AML-193 (cell line): Measurements from ENCODE around the gene ATP1B2.
"Not testable (repeated sequence)": the region's sequence is repeated elsewhere in the genome, so short reads cannot be mapped to it uniquely, and the experiment has no call there.

Source experiments
- DNase-seq, 2 experiments: peaks; one replicate each; lab custom pipeline; 2025; lab: John Stamatoyannopoulos, UW

Gene ATP1B2, protein sequence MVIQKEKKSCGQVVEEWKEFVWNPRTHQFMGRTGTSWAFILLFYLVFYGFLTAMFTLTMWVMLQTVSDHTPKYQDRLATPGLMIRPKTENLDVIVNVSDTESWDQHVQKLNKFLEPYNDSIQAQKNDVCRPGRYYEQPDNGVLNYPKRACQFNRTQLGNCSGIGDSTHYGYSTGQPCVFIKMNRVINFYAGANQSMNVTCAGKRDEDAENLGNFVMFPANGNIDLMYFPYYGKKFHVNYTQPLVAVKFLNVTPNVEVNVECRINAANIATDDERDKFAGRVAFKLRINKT

DNA sequence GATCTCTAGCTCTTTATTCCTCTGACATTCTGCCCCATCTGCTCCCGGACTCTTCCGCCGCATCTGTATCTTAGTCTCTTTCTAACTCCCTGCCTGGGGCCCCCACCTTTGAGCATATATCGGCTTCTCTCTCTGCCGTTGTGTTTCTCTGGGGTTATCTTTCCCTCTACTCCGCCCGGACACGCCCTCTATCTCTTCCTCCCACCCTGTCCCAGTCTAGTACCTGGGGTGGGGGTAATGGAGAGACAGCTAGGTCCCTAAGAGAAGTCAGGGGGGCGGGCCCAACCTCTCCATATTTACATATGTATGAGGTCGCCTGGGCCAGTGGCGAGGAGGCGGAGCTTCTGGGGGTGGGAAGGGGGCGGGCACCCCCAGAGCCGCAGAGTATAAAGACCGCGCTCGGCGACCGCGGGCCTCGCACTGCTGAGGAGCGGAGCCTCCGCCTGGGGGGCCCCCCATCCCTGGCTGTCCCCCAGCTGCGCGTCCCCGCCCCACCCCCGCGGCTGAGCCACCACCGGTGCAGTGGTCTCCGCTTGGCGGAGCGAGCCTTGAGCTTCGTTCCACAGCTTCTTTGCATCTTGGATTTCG lies at the start of gene ATP1B2:
TSS of gene ATP1B2 (plus strand) at position 418 of the 588 bp plus-strand sequence. CDS start 593 bp downstream, outside the sequence.
- DNase-seq = no peak

DNA sequence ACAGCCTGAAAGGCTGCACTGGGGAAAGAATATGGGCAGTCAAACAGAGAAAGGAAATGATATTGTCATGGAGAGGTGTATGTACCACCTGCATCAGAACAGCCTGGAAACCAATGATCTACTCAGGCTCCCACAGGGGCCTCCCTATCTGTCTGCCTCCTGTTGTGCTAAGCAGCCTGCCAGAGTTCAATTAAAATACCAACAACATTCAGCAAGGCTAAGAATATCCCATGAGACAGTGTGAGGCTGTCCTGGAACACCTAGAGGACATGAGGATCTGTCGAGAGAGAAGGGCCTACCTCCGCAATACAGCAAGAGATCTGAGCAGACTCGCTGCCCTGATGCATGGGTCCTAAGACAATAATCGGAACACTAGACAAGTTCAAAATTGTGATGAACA lies 44.4 kb upstream of the ATP1B2 start:
- DNase-seq = no peak

DNA sequence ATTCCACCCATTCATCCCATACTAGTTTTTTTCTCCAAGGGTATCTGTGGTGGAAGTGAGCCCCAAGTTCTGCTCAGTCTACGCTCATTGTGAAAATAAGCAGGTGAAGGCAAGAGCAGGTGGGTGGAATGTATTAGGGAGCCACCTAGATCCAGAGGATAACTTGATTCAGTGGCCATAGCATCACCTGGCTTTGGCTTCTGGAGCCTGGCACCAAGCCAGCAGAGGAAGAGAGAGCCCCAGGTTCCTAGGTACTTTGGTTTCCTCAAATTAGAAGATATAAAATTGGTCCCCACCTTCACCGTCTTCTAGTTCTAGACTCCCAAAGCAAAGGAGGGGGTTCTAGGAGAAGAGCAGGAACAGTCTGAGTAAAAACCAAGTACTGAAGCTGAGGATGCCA lies 40.1 kb upstream of the ATP1B2 start:
- DNase-seq = no peak

GRCh38 chr17:7611635-7612293 lies 39.0 kb upstream of the ATP1B2 start:
- no peak for DNase-seq

DNA sequence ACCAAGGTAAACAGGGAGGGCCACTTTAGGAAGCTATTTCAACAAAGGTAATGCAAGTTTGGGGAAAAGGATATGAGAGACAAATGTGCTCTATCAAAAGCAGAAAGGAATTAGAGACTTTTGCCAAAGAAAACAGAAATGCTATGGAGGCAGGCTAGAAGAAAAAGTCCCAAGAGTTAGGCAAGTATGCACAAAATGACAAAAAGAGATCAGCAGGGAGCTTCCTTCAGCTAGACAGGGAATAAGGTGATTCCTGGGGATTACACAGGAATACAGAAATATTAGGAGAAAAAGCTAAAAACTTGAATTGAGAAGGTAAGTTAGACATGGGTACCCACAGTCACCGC lies 38.5 kb upstream of the ATP1B2 start:
- DNase-seq = no peak

- no peak for DNase-seq
Observed at GRCh38 chr17:7613769-7614424, 36.8 kb upstream of the ATP1B2 start.

DNA sequence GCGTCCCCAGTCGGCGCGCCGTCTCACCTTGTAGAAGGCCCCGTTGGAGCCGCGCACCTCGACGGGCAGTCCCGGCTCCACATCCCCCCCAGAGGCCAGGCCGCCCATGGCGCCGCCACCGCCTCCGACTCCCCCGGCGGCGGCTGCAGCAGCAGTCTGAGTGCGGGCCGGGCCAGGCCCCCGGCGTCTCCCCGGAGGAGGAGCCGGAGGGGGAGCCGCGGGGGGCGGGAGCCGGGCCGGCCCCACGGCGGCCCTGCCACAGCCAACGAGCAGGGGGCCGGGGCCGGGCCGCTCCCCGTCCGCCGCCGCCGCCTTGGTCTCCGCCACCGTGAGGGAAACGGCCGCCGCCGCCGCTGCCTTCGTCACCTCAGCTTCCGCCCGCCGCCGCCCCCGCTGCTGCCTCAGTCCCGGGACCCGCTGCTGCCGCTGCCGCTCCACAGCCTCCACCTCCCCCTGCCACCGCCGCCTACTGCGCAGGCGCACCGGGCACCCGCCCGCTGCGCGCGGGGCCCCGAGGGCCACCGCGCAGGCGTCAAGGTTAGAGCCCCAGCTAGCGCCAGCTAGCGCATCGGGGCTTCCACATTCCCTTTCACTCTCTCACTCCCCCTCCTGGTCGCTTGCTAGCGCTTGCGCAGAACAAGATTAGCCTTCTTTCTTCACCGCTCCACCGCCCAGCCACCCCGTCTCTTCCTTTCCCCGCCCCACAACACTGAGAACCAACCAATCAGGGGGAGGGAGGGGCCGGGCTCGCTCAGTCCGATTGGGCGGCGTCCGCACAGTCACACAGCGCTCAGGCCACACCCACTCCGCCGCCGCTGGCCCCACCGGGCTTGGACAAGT lies 36.1 kb upstream of the ATP1B2 start, which contains the start of gene FXR2:
TSS of gene FXR2 (minus strand) at position 473 of the 840 bp plus-strand sequence. CDS start at position 108, 365 bp downstream.
- DNase-seq = peak; percentile 92

GRCh38 chr17:7615265-7615747 lies 35.4 kb upstream of the ATP1B2 start:
- DNase-seq = no peak

DNA sequence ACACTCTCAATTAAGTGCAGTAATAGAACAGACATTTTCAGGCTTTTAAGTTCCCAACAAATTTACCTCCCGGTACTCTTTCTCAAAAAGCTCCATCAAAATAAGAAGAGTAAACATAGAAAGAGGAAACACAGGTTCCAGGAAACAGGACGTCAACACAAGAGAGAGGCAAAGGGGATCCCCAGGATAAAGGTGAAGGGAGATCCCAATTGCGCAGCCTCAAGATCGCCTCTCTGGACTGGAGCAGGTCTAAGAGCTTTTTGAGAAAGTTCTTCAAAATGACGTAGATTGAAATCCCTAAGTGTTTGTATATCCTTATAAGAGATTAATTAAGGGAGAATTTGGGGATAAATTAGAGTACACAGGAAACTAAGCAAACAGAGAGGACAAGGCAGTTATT lies 32.1 kb upstream of the ATP1B2 start:
- DNase-seq = no peak

GRCh38 chr17:7620835-7621234 lies 29.9 kb upstream of the ATP1B2 start:
- DNase-seq = no peak

DNA sequence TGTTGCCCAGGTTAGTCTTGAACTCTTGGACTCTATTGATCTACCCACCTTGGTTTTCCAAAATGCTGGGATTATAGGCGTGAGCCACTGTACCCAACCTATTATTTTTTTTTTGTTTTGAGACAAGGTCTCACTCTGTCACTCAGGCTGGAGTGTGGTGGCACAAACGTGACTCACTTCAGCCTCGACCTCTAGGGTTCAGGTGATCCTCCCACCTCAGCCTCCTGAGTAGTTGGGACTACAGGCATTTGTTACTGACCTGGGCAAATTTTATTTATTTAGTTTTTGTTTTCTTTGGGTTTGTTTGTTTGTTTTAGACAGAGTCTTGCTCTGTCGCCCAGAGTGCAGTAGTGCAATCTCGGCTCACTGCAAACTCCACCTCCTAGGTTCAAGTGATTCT lies 27.1 kb upstream of the ATP1B2 start:
- no peak for DNase-seq

DNA sequence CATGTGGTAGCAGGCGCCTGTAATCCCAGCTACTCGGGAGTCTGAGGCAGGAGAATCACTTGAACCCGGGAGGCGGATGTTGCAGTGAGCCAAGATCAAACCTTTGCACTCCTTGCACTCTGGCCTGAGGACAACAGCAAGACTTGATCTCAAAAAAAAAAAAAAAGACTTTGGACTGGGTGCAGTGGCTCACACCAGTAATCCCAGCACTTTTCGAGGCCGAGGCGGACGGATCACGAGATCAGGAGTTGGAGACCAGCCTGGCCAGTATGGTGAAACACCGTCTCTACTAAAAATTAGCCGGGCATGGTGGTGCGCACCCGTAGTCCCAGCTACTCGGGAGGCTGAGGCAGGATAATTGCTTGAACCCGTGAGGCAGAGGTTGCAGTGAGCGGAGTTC lies 25.0 kb upstream of the ATP1B2 start:
- not testable (repeated sequence) for DNase-seq

DNA sequence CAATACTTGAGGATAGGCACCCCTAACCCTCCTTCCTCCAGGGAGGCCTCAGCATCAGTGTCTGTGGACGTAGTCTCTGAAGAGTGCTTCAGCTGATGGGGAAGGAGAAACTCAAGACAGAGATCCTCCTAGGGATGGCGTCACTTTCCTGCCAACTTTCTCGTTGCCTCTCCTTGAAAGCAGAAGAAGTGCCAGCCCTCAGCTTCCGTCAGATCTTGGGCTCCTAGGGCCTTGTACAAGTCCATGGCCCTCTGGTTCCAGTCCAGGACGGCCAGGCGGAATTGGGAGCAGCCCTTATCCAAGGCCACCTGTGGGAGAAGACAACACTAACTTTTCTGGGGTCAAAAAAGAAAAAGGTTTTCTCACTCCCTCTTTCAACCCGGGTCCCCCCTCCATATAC lies 24.4 kb upstream of the ATP1B2 start:
- DNase-seq = no peak

DNA sequence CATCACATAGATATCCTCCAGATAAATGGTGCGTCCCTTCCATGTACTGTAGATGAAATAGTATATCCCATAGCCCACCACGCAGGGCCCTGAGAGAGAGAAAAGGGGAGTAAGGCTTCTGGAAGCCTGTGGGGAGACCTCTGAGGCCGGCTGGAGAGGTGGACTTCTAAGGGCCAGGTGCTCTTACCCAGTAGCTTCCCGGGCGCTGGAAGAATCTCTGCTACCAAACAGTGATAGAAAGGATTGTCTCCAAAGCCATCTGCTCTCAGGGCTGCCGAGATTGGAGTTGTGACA lies 23.8 kb upstream of the ATP1B2 start:
- no peak for DNase-seq

DNA sequence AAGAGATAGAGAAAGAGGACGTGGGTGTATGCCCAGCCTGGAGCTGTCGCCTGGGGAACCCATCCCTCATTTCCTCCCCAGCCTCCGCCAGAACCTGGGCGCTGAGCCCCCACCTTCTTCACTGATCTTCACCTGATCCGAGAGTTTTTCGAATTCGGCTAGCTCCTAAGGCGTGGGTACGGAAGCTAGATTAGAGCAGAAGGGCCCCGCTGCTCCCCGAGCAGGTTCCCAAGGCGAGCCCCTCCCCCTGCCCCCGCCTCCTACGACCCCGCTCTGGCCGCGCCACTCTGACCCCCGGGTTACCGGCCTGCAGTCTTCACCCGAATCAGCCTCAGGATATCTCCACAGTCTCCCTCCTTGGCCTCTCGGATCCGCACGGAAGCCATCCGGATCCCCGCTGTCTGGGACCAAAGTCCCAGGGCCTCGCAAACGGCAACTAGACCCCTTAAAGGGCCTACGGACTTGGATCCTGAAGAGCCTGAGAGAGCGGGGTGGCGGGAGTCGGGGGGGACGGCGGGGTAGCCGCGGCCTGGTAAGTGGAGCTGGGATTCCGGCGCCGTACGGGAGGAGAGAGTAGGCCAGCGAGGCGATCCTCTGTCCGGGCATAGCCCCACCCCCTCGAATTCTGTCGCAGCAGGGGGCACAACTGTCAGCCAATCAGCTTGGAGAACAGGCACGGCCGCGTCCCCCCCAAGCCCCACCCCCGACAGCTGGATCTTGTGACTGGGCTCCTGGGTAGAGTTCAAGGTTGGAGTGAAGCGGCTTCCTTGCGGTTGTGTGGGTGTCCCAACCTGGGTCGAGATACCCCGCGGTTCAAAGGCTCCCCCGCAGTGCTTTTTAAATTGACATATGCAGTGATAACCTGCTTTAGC lies 23.2 kb upstream of the ATP1B2 start, which contains the start of gene SAT2:
TSS of gene SAT2 (minus strand) at position 572 of the 872 bp plus-strand sequence. CDS start at position 386, 186 bp downstream.
- peak; percentile 62 to 64 for DNase-seq

DNA sequence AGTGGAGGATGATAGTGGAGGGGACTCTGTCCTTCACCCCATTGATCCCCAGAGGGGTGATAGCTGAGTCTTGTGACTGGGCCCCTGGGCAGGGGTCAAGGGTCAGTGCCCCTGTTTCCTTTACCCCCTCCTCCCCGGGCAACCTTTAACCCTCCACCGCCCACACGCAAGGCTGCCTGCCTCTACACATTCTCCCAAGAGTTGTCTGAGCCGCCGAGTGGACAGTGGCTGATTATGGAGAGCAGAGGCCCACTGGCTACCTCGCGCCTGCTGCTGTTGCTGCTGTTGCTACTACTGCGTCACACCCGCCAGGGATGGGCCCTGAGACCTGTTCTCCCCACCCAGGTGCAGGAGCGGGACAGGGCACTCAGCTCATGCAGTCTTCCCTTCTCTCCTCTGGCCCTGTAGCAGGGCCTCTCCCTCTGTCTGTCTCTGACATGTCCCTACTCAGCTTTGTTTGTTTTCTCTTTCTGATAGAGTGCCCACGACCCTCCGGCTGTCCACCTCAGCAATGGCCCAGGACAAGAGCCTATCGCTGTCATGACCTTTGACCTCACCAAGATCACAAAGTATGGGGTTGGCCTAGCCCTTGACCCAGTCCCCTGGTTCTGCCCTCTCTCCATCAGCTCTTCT lies 20.7 kb upstream of the ATP1B2 start, which contains the start of gene SHBG:
TSS of gene SHBG (plus strand) at position 197 of the 633 bp plus-strand sequence. CDS start at position 235, 38 bp downstream.
- DNase-seq = no peak

DNA sequence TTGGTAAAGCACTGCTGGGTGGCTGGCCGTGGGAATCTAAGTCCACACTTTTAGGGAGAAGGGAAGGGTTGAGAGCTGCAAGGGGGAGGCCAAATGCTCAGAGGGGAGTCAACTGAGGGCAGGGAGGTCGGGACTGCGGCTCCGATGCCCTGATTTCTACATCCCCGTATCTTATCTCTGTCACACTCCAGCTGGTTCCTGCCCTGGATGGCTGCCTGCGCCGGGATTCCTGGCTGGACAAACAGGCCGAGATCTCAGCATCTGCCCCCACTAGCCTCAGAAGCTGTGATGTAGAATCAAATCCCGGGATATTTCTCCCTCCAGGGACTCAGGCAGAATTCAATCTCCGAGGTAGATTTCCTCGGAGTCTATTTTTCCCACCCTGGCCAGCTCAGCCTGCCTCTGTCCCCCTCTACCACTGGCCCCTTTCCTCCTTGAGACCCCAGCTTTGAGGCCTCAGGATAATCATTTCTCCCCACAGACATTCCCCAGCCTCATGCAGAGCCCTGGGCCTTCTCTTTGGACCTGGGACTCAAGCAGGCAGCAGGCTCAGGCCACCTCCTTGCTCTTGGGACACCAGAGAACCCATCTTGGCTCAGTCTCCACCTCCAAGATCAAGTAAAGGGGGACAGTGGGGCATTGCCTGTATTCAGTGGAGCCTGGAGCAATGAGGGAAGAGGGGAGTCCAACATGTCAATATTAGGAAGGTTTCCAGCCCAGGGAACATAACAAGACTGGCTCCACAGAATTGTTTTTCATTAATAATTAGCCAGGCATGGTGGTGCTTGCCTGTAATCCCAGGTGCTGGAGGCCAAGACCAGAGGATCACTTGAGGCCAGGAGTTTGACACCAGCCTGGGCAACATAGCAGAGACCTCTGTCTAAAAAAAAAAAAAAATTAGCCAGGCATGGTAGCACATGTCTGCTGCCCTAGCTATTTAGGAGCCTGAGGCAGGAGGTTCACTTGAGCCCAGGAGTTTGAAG lies 19.0 kb upstream of the ATP1B2 start:
- no peak for DNase-seq

- DNase-seq = peak; percentile 43 to 47
Observed at GRCh38 chr17:7632492-7632894, 18.2 kb upstream of the ATP1B2 start.

DNA sequence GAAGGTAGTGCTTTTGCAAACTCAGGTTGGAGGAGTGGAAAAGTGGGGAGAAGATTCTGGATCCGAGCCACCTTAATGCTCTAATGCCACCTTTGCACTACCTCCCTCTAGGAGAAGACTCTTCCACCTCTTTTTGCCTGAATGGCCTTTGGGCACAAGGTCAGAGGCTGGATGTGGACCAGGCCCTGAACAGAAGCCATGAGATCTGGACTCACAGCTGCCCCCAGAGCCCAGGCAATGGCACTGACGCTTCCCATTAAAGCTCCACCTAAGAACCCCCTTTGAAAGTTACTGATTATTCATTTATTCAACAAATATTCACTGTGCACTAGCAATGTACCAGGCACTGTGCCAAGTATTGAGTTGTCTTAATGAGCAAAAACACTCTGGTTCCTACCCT lies 17.6 kb upstream of the ATP1B2 start:
- no peak for DNase-seq
